K562 (cell line): ENCODE results near the gene FMNL1. TPM values are rescaled to one million over a fixed set of nuclear protein-coding genes. Genes with fewer than 3 reads are reported as not detected.

Source experiments
- ATAC-seq: fragments of 200-7000 bp; cut with Tn5 transposase; 3 replicates; pipeline ENCODE4 v1.9.1; 2020; ENCODE audit warnings: moderate library complexity
- BruUV-seq: library from RNA; stranded (reverse); fragments of 400-500 nt; replicated peaks from 2 replicates; lab custom pipeline; 2021; lab: Mats Ljungman, UMichigan
- CTCF ChIA-PET: fragments of 300-600 bp; formaldehyde crosslinking; extraction: SDS; loops from one replicate; lab custom pipeline; 2021; ENCODE audit warnings: low intra/inter-chr PET ratio; lab: Yijun Ruan, JAX
- POLR2A ChIA-PET: fragments of 300-600, 350-650 bp; sonication (Branson Sonifier 250); formaldehyde crosslinking; extraction: SDS; loops from one replicate; lab custom pipeline; 2021; ENCODE audit warnings: antibody characterized with exemption, inconsistent platforms; lab: Yijun Ruan, JAX
- DNase-seq, 4 experiments: peaks; one replicate each; pipeline versions ENCODE4 v3.0.0 to v3.0.0-alpha.2; 2011 to 2018; ENCODE audit warnings: low spot score in 3 of 4, mixed read lengths in 3 of 4; ENCODE audit errors: extremely low read depth in 1 of 4
- FAIRE-seq: peaks from 2 replicates; lab custom pipeline; 2011; peaks lifted over from hg19 to GRCh38; lab: Jason Lieb, UNC
- H2AFZ ChIP-seq: 2 replicates; pipeline ENCODE4 v1.6.0; 2011; ENCODE audit warnings: low read depth, low read length, control low read depth, inconsistent platforms
- H3K27ac ChIP-seq: fragments of 200-600 bp; 3 replicates; pipeline ENCODE4 v1.8.0; 2011; ENCODE audit warnings: low read depth, mild to moderate bottlenecking, control low read depth, inconsistent platforms, low read length, moderate library complexity, mixed read lengths; ENCODE audit errors: extremely low read depth
- H3K27me3 ChIP-seq, 2 experiments: fragments of 300-600 bp in 1 of 2; 2 replicates in 1 of 2; 3 replicates in 1 of 2; pipeline versions ENCODE4 v1.6.0 to v1.8.0; 2011; ENCODE audit warnings: inconsistent platforms in 2 of 2, low read length in 2 of 2, mild to moderate bottlenecking in 1 of 2, mixed read lengths in 1 of 2, moderate library complexity in 1 of 2; ENCODE audit not compliant: control insufficient read depth in 2 of 2, insufficient read depth in 2 of 2
- H3K36me3 ChIP-seq: fragments of 300-600 bp; 3 replicates; pipeline ENCODE4 v1.8.0; 2011; ENCODE audit warnings: mild to moderate bottlenecking, low read length, inconsistent platforms; ENCODE audit not compliant: control insufficient read depth, insufficient read depth
- H3K4me1 ChIP-seq, 2 experiments: fragments of 200-600 bp in 1 of 2; replicated peaks in 1 of 2; 2 replicates in 1 of 2; 3 replicates in 1 of 2; pipeline versions ENCODE4 v1.5.1 to v1.8.0; 2011; ENCODE audit warnings: inconsistent platforms in 2 of 2, low read length in 2 of 2, mild to moderate bottlenecking in 1 of 2, mixed read lengths in 1 of 2, moderate library complexity in 1 of 2; ENCODE audit not compliant: control insufficient read depth in 2 of 2, insufficient read depth in 2 of 2
- H3K4me2 ChIP-seq: 2 replicates; pipeline ENCODE4 v1.6.1; 2011; ENCODE audit warnings: low read length, control low read depth, inconsistent platforms, mixed read lengths; ENCODE audit not compliant: insufficient read depth
- H3K4me3 ChIP-seq: fragments of 200-600 bp; sonication (generic), shearing (Covaris generic); 2 replicates; pipeline ENCODE4 v1.5.1; 2016; ENCODE audit warnings: control low read depth, inconsistent platforms
- H3K79me2 ChIP-seq: fragments of 200-600 bp; 3 replicates; pipeline ENCODE4 v1.8.0; 2011; ENCODE audit warnings: low read length, inconsistent platforms; ENCODE audit not compliant: control insufficient read depth, insufficient read depth
- H3K9ac ChIP-seq, 2 experiments: 2 replicates each; pipeline versions ENCODE4 v1.6.0 to v1.6.1; 2011; ENCODE audit warnings: low read depth in 2 of 2, low read length in 2 of 2, control low read depth in 1 of 2, inconsistent platforms in 1 of 2, mild to moderate bottlenecking in 1 of 2, mixed read lengths in 1 of 2; ENCODE audit not compliant: insufficient read depth in 1 of 2
- H3K9me1 ChIP-seq: one replicate; pipeline ENCODE4 v1.6.0; 2011; ENCODE audit warnings: inconsistent platforms, mild to moderate bottlenecking, low read length, moderate library complexity; ENCODE audit not compliant: control insufficient read depth, insufficient read depth
- H3K9me3 ChIP-seq: replicated peaks from 2 replicates; pipeline ENCODE4 v1.5.1; 2011; ENCODE audit warnings: low read depth, low read length, inconsistent platforms; ENCODE audit not compliant: control insufficient read depth, insufficient read depth
- H4K20me1 ChIP-seq: replicated peaks from 2 replicates; pipeline ENCODE4 v1.6.1; 2011; ENCODE audit warnings: low read length, inconsistent platforms, mixed read lengths; ENCODE audit not compliant: control insufficient read depth, insufficient read depth
- COPS2 ChIP-seq: fragments of 450-650 bp; conservative IDR thresholded peaks from 2 replicates; pipeline ENCODE4 v1.6.1; 2016; ENCODE audit warnings: mild to moderate bottlenecking, moderate library complexity
- CREB3L1 ChIP-seq: fragments of 450-650 bp; IDR thresholded peaks from 2 replicates; pipeline ENCODE4 v1.6.1; 2014; ENCODE audit warnings: low read depth, mild to moderate bottlenecking, moderate library complexity, borderline replicate concordance
- ERF ChIP-seq: fragments of 450-650 bp; formaldehyde crosslinking; IDR thresholded peaks from 2 replicates; pipeline ENCODE4 v1.4.0; 2020; ENCODE audit warnings: mild to moderate bottlenecking, mixed read lengths
- HDAC3 ChIP-seq: fragments of 450-650 bp; IDR thresholded peaks from 2 replicates; pipeline ENCODE4 v1.6.1; 2018; ENCODE audit warnings: borderline replicate concordance, mild to moderate bottlenecking, moderate library complexity; ENCODE audit not compliant: partially characterized antibody
- MCM5 ChIP-seq: fragments of 450-650 bp; IDR thresholded peaks from 2 replicates; pipeline ENCODE4 v1.6.1; 2016; ENCODE audit warnings: low read depth
- POLR3A ChIP-seq: IDR thresholded peaks from 2 replicates; pipeline ENCODE4 v1.6.1; 2011; ENCODE audit warnings: borderline replicate concordance, mild to moderate bottlenecking, moderate library complexity; ENCODE audit not compliant: insufficient read length, insufficient read depth; ENCODE audit errors: extremely low read depth
- SMAD1 ChIP-seq: fragments of 150-350 bp; IDR thresholded peaks from 2 replicates; pipeline ENCODE4 v1.6.1; 2014; ENCODE audit warnings: low read length, low read depth; ENCODE audit not compliant: partially characterized antibody
- SMARCA5 ChIP-seq: fragments of 450-650 bp; IDR thresholded peaks from 2 replicates; pipeline ENCODE4 v1.6.1; 2016
- TARDBP ChIP-seq: fragments of 450-650 bp; IDR thresholded peaks from 2 replicates; pipeline ENCODE4 v1.6.1; 2016
- TCFL5 ChIP-seq: fragments of 250-450 bp; sonication (Bioruptor Pico); conservative IDR thresholded peaks from 2 replicates; pipeline ENCODE4 v1.6.1; 2021; ENCODE audit warnings: mild to moderate bottlenecking, moderate library complexity, matching md5 sums
- THRB ChIP-seq: fragments of 450-650 bp; formaldehyde crosslinking; conservative IDR thresholded peaks from 2 replicates; pipeline ENCODE4 v1.4.0; 2022; ENCODE audit warnings: mild to moderate bottlenecking, missing genetic modification characterization
- ZBTB9 ChIP-seq: fragments of 450-650 bp; formaldehyde crosslinking; IDR thresholded peaks from 2 replicates; pipeline ENCODE4 v1.4.0; 2020; ENCODE audit warnings: mild to moderate bottlenecking, moderate library complexity
- ZNF175 ChIP-seq: fragments of 200-800 bp; sonication (Bioruptor generic); IDR thresholded peaks from 2 replicates; pipeline ENCODE4 v1.6.1; 2016; ENCODE audit warnings: low read depth, mild to moderate bottlenecking, missing genetic modification characterization, missing compliant biosample characterization
- ZNF274 ChIP-seq: IDR thresholded peaks from 2 replicates; pipeline ENCODE4 v1.6.1; 2011; ENCODE audit warnings: low read depth, mild to moderate bottlenecking, low read length, moderate library complexity, borderline replicate concordance
- ZNF740 ChIP-seq, 3 experiments: fragments of 200-800 bp in 1 of 3; sonication (Bioruptor generic) in 1 of 3; sonication (generic) in 1 of 3; formaldehyde crosslinking in 1 of 3; IDR thresholded peaks; 2 replicates each; pipeline versions ENCODE4 v1.6.1 to v1.8.0; 2016 to 2022; ENCODE audit warnings: mild to moderate bottlenecking in 2 of 3, missing compliant biosample characterization in 2 of 3, missing genetic modification characterization in 2 of 3, missing genetic modification reagents in 1 of 3
- WGBS: fragments of 100-300 bp; shearing (Covaris generic); methylation state at CpG from one replicate; pipeline ENCODE4 v1.1.6; 2016; ENCODE audit warnings: low coverage, mixed read lengths; ENCODE audit not compliant: insufficient coverage; ENCODE audit errors: missing lambda C conversion rate; 5-methylcytosine and 5-hydroxymethylcytosine counted together
- in situ Hi-C: fragments of 300-500 bp; cut with MboI; formaldehyde crosslinking; loops from 4 replicates; pipeline ENCODE4 v1.15.0; 2018; ENCODE audit warnings: inconsistent platforms, mixed read lengths
- intact Hi-C: fragments of 100-400 bp; cut with micrococcal nuclease; formaldehyde crosslinking; loops from 2 replicates; pipeline ENCODE4 v1.14.2; 2022
- polyA plus RNA-seq, 8 experiments: library from polyadenylated mRNA; depleted of rRNA in 4 of 8; stranded (reverse) in 5 of 8; unstranded in 3 of 8; fragments of >200 nt; fragmentation: Nextera tagmentation in 2 of 8; fragmentation: Illumina TruSeq in 1 of 8; extraction: Ambion mirVana in 2 of 8; extraction: Trizol in 1 of 8; gene quantifications; 2 replicates each; pipeline versions ENCODE4 v1.2.1 to v1.2.3, GENCODE V29; 2011 to 2014; ENCODE audit warnings: inconsistent platforms in 1 of 8, missing spikeins in 1 of 8
- total RNA-seq, 7 experiments: library from RNA; depleted of rRNA in 6 of 7; stranded (reverse); fragments of >200 nt in 6 of 7; fragmentation: Illumina TruSeq in 2 of 7; extraction: Trizol in 2 of 7; gene quantifications; 2 replicates each; pipeline versions ENCODE4 v1.2.1 to v1.2.3, GENCODE V29; 2011 to 2021; ENCODE audit warnings: low replicate concordance in 1 of 7

FMNL1 gene
- total and polyA plus RNA-seq, 9 of the 15 experiments (the other 6 are each of a cell fraction or from before 2014, with no cell fraction given), result 0.70 to 36.6 (median 7.7) TPM

- FAIRE-seq (no peak), DNase-seq (no peak), ATAC-seq (no peak)
- peaks cover 24% of the 10 kb centered on the region for H3K79me2 ChIP-seq
- H4K20me1 ChIP-seq, result peaks cover 35% of the 10 kb centered on the region
- WGBS, result 66% methylated on average over 12 of the region's 12 CpGs
- POLR2A ChIA-PET, result interaction anchor here (0.5 to 1.4 kb wide), 6 partner anchors 15 to 143 kb away, joined by 3 to 5 read pairs (median 3); partner anchors contain the start of gene MAP3K14
- no peak overlapping the region for H3K27ac ChIP-seq
- no peak for TF ChIP-seq ZNF740 (CRISPR knock-in tag; IDR thresholded peaks at IDR 0.05)
- no peak for TF ChIP-seq ZNF740 (tag; IDR thresholded peaks at IDR 0.05)
- no peak for TF ChIP-seq CREB3L1
- TF ChIP-seq HDAC3, result no peak
- no peak for TF ChIP-seq ZNF175 (CRISPR knock-in tag)
- no peak for TF ChIP-seq SMARCA5
- TF ChIP-seq COPS2, result no peak
- no peak for TF ChIP-seq THRB (CRISPR knock-in tag)
- no peak for TF ChIP-seq SMAD1
- TF ChIP-seq TARDBP, result no peak
- no peak for TF ChIP-seq ERF
- TF ChIP-seq POLR3A, result no peak
- TF ChIP-seq TCFL5 (CRISPR knock-in tag), result no peak
- TF ChIP-seq MCM5, result no peak
- TF ChIP-seq ZNF274, result no peak
- no peak for TF ChIP-seq ZBTB9
- no peaks in the 10 kb centered on the region for H3K9me1 ChIP-seq
- CTCF ChIA-PET, result interaction anchor here (0.6 kb wide), 1 partner anchor 10 kb away, joined by 3 read pairs; no protein-coding TSS in a partner anchor
- no peaks in the 10 kb centered on the region for H3K9me3 ChIP-seq
- in situ Hi-C loops (no loop called here), intact Hi-C loops (no loop called here)
- no TSS peak for BruUV-seq
- peaks cover 19 to 24% of the 10 kb centered on the region in 2 experiments for H3K4me1 ChIP-seq
- no peak overlapping the region for H3K4me3 ChIP-seq
- no peaks in the 10 kb centered on the region for H3K27me3 ChIP-seq
- H3K4me2 ChIP-seq, result no peak overlapping the region
- peaks cover 39% of the 10 kb centered on the region for H3K36me3 ChIP-seq
- H3K9ac ChIP-seq, result peak overlapping the region in 1 of 2 experiments; percentile 79; a peak in 1 of 4 replicates
- H2AFZ ChIP-seq, result no peak overlapping the region
These were observed 71.2 kb downstream of the FMNL1 start for GRCh38 chr17:45292696-45293412.
